AG09309 (cell line): ENCODE measurements around the gene SNAPC2.

Experiments
- DNase-seq: peaks from one replicate; pipeline ENCODE4 v3.0.0-alpha.2; 2010; ENCODE audit warnings: low read depth
- H3K4me3 ChIP-seq: 2 replicates; pipeline ENCODE4 v1.5.1; 2011; ENCODE audit warnings: mild to moderate bottlenecking, low read depth, low read length, moderate library complexity; ENCODE audit not compliant: control insufficient read depth
- TF ChIP-seq, protein P1 (sequence below): IDR thresholded peaks from 2 replicates; pipeline ENCODE4 v1.5.1; 2011; ENCODE audit warnings: mild to moderate bottlenecking, low read depth, low read length, inconsistent platforms; ENCODE audit not compliant: insufficient read depth, control insufficient read depth; ENCODE audit errors: missing control alignments

Gene SNAPC2

GRCh38 chr19:7910321-7911161 lies 9.6 kb upstream of the SNAPC2 start:
- H3K4me3 ChIP-seq, result no peak overlapping the region
- DNase-seq, result no peak
- TF ChIP-seq, protein P1, sequence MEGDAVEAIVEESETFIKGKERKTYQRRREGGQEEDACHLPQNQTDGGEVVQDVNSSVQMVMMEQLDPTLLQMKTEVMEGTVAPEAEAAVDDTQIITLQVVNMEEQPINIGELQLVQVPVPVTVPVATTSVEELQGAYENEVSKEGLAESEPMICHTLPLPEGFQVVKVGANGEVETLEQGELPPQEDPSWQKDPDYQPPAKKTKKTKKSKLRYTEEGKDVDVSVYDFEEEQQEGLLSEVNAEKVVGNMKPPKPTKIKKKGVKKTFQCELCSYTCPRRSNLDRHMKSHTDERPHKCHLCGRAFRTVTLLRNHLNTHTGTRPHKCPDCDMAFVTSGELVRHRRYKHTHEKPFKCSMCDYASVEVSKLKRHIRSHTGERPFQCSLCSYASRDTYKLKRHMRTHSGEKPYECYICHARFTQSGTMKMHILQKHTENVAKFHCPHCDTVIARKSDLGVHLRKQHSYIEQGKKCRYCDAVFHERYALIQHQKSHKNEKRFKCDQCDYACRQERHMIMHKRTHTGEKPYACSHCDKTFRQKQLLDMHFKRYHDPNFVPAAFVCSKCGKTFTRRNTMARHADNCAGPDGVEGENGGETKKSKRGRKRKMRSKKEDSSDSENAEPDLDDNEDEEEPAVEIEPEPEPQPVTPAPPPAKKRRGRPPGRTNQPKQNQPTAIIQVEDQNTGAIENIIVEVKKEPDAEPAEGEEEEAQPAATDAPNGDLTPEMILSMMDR, result no peak

- TF ChIP-seq, protein P1, result no peak
- no peak overlapping the region for H3K4me3 ChIP-seq
- no peak for DNase-seq
Observed at GRCh38 chr19:7911508-7912143, 8.5 kb upstream of the SNAPC2 start.

DNA sequence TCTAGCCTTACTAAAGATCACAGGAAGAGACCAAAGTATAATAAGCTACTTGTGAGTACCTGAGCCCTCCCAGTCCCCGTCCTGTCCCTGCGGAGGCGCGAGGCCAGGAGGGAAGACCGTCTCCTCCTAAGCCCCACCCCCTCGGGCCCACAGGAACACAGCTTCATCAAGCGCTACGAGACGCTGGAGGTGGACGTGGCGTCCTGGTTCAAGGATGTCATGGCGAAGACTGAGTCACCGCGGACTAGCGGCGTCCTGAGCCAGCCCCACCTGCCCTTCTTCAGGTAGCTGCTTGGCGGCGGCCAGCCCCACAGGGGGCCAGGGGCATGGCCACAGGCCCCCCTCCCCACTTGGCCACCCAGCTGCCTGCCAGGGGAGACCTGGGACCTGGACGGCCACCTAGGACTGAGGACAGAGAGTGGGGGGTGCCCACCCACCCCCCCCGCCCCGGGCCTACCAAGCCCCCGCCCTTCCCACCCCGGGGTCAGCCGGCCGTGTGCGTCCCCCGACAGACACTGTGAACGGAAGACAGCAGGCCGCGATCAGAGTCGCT lies 7.9 kb upstream of the SNAPC2 start:
- TF ChIP-seq, protein P1, result no peak
- DNase-seq, result no peak
- no peak overlapping the region for H3K4me3 ChIP-seq

DNA sequence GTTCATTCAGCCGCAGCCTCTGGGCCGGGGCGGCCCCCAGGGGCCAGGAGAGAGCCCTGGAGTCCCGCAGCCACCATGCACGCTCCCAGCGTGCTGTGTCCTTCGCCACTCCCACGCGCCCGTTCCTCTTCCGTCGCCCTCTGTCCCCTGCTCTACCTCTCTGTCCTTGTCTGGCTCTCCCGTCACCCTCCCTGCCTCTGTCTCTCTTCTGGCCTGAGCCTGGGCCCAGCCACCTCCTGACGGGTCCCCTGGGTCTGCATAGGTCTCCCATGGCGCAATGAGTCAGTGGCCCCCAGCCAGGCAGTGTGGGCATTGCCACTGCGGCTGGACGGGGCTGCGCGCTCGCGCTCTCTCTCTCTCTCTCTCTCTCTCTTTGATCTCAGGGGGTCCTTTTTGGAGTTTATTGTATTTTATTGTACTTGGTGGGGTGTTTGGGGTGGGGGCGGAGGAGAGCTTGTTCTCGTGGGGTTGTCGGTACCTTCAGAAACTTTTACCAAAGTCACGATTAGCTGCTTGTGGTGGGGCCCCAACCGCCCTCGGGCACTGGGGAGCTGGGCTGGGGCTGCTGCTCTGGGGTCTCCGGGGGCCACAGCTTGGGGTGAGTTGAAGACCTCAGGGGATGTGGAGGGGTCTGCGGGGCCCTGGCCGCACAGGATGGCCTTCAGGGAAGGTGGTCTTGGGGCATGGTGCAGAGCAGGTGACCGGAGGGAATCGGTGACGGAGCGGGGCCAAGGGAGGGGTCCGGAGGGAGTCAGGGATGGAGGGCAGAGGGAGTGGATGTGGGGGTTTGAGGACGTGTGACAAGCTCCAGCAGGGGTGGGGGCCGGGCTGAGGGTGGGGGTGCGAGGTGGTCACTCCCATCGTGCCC lies 7.2 kb upstream of the SNAPC2 start:
- TF ChIP-seq, protein P1, result no peak
- DNase-seq, result no peak
- no peak overlapping the region for H3K4me3 ChIP-seq

GRCh38 chr19:7913652-7914051 lies 6.5 kb upstream of the SNAPC2 start:
- no peak for DNase-seq
- TF ChIP-seq, protein P1, result no peak
- no peak overlapping the region for H3K4me3 ChIP-seq

- TF ChIP-seq, protein P1, result no peak
- DNase-seq, result no peak
- no peak overlapping the region for H3K4me3 ChIP-seq
Observed at GRCh38 chr19:7914099-7914498, 6.0 kb upstream of the SNAPC2 start.
